Cardiac fibroblast (primary cell): ENCODE data around the gene HPSE2.

Experiments used
- DNase-seq, 2 donors: peaks; one replicate each; pipeline versions ENCODE4 v3.0.0 to v3.0.0-alpha.2; 2010; ENCODE audit warnings: low read depth in 2 of 2
- H3K4me3 ChIP-seq, 2 donors: replicated peaks in 1 of 2; 1 replicate in 1 of 2; 2 replicates in 1 of 2; pipeline ENCODE4 v1.5.1; 2011; ENCODE audit warnings: low read depth in 2 of 2, low read length in 2 of 2, mild to moderate bottlenecking in 2 of 2, moderate library complexity in 1 of 2
- CTCF ChIP-seq: IDR thresholded peaks from one replicate; pipeline ENCODE4 v1.5.1; 2011; ENCODE audit warnings: low read depth, mild to moderate bottlenecking, low read length, inconsistent platforms

The HPSE2 gene

GRCh38 chr10:98419469-98420261 lies 816.0 kb downstream of the HPSE2 start:
- DNase-seq, result no peak
- H3K4me3 ChIP-seq, result no peak overlapping the region
- TF ChIP-seq CTCF, result no peak

GRCh38 chr10:98418665-98419468 lies 816.8 kb downstream of the HPSE2 start:
- TF ChIP-seq CTCF, result no peak
- H3K4me3 ChIP-seq, result no peak overlapping the region
- no peak for DNase-seq

- no peak for DNase-seq
- H3K4me3 ChIP-seq, result no peak overlapping the region
- TF ChIP-seq CTCF, result no peak
Observed at GRCh38 chr10:98417973-98418664, 817.5 kb downstream of the HPSE2 start.

- DNase-seq, result no peak
- H3K4me3 ChIP-seq, result no peak overlapping the region
- TF ChIP-seq CTCF, result no peak
Observed at GRCh38 chr10:98417481-98417959, 818.1 kb downstream of the HPSE2 start.

GRCh38 chr10:98416606-98417388 lies 818.9 kb downstream of the HPSE2 start:
- H3K4me3 ChIP-seq, result no peak overlapping the region
- TF ChIP-seq CTCF, result no peak
- DNase-seq, result no peak

- no peak overlapping the region for H3K4me3 ChIP-seq
- peak in 1 of 2 donors; percentile 33 for DNase-seq
- no peak for TF ChIP-seq CTCF
Observed at GRCh38 chr10:98415731-98416119, 819.9 kb downstream of the HPSE2 start.
